Psoas muscle (tissue), 8 donors: ENCODE measurements around the gene OR4N2. TPM values are rescaled to one million over a fixed set of nuclear protein-coding genes. Genes with fewer than 3 reads are reported as not detected.
"Not testable (repeated sequence)": the region's sequence is repeated elsewhere in the genome, so short reads cannot be mapped to it uniquely, and the experiment has no call there.

ENCODE experiments used
- ATAC-seq, 4 donors: fragments of 200-7000 bp; cut with Tn5 transposase; one replicate each; pipeline ENCODE4 v1.9.1; 2020; ENCODE audit warnings: moderate library complexity in 3 of 4, mild to moderate bottlenecking in 2 of 4
- DNase-seq, 2 donors: peaks; one replicate each; pipeline ENCODE4 v3.0.0-alpha.2; 2020
- H3K27ac ChIP-seq: fragments of 200-600 bp; one replicate; pipeline ENCODE4 v1.8.0; 2022
- H3K27me3 ChIP-seq, 3 donors: fragments of 200-600 bp in 1 of 3; one replicate each; pipeline versions ENCODE4 v1.6.1 to v1.8.0; 2013 to 2022; ENCODE audit warnings: low read length in 2 of 3, mild to moderate bottlenecking in 2 of 3, moderate library complexity in 1 of 3; ENCODE audit not compliant: insufficient read depth in 3 of 3
- H3K36me3 ChIP-seq, 2 donors: fragments of 200-600 bp in 1 of 2; one replicate each; pipeline versions ENCODE4 v1.6.1 to v1.8.0; 2013 to 2022; ENCODE audit warnings: low read depth in 1 of 2, mild to moderate bottlenecking in 1 of 2, moderate library complexity in 1 of 2; ENCODE audit not compliant: insufficient read depth in 1 of 2
- H3K4me1 ChIP-seq: fragments of 200-600 bp; one replicate; pipeline ENCODE4 v1.8.0; 2022
- H3K4me3 ChIP-seq: fragments of 200-600 bp; one replicate; pipeline ENCODE4 v1.8.0; 2022; ENCODE audit warnings: mild to moderate bottlenecking
- H3K9me3 ChIP-seq: fragments of 200-600 bp; one replicate; pipeline ENCODE4 v1.8.0; 2022
- WGBS, 3 donors: extraction: QIAGEN DNeasy Blood & Tissue Kit; methylation state at CpG; one replicate each; pipeline versions ENCODE4 v1.1.6 to v1.1.7; 2013; 5-methylcytosine and 5-hydroxymethylcytosine counted together
- intact Hi-C, 2 donors: fragments of 100-400 bp; cut with DNase I; formaldehyde crosslinking; loops; one replicate each; pipeline versions ENCODE4 v1.11.0 to v1.14.2; 2022
- polyA plus RNA-seq, 3 donors: library from polyadenylated mRNA; stranded (reverse); fragments of 200-250 nt; gene quantifications; one replicate each; pipeline ENCODE4 v1.2.3, GENCODE V29; 2013
- total RNA-seq, 4 donors: library from RNA; stranded (reverse); fragmentation: NEBNext Ultra II Directional in 2 of 4; extraction: Animal tissue kit (Norgen Biotek cat#: 25700) in 2 of 4; gene quantifications; one replicate each; pipeline versions ENCODE4 v1.2.1 to v1.2.4, GENCODE V29; 2021 to 2023
- TF ChIP-seq, protein P1 (sequence below): fragments of 200-600 bp; IDR thresholded peaks from one replicate; pipeline ENCODE4 v1.8.0; 2022; ENCODE audit warnings: antibody characterized with exemption
- donor health status: healthy with polysubstance abuse.
- donor health status: DM: no; HTN: no; CAD: no; lungs with moderate emphysema.
- donor health status: Bipolar disorder and iron deficiency.
- donor health status: healthy.
- donor health status: DM: yes; HTN: yes; CAD: no.
- donor health status: DM: no; HTN: no; CAD: no.
- donor health status: DM: no; HTN: no; CAD: no.
- donor health status: DM: yes; HTN: yes; CAD: no.

The OR4N2 gene
- total and polyA plus RNA-seq, 7 donors = not detected

DNA sequence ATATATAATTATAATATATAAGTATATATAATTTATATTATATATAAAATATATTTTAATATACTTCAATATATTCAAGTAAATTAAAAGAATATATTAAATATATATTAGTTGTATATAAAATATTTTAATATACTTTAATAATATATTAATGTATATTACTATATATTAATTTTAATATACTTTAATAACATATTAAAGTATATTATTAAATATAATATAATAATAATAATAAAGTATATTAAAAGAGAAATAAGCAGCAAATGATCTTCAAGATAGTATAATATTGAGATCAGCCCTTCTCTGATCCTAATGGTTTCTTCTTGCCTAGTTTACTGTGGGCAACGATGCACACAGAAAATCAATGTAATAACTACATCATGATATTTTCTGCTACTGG lies 28.0 kb upstream of the OR4N2 start:
- DNase-seq (no peak), ATAC-seq (no peak)
- H3K27ac ChIP-seq = no peak overlapping the region
- no peaks in the 10 kb centered on the region for H3K36me3 ChIP-seq
- WGBS, 3 donors = 58 to 71% (median 68%) methylated on average over 1 of the region's 1 CpG
- intact Hi-C loops = no loop called here
- H3K9me3 ChIP-seq = no peaks in the 10 kb centered on the region
- H3K27me3 ChIP-seq = no peaks in the 10 kb centered on the region
- TF ChIP-seq, protein P1, sequence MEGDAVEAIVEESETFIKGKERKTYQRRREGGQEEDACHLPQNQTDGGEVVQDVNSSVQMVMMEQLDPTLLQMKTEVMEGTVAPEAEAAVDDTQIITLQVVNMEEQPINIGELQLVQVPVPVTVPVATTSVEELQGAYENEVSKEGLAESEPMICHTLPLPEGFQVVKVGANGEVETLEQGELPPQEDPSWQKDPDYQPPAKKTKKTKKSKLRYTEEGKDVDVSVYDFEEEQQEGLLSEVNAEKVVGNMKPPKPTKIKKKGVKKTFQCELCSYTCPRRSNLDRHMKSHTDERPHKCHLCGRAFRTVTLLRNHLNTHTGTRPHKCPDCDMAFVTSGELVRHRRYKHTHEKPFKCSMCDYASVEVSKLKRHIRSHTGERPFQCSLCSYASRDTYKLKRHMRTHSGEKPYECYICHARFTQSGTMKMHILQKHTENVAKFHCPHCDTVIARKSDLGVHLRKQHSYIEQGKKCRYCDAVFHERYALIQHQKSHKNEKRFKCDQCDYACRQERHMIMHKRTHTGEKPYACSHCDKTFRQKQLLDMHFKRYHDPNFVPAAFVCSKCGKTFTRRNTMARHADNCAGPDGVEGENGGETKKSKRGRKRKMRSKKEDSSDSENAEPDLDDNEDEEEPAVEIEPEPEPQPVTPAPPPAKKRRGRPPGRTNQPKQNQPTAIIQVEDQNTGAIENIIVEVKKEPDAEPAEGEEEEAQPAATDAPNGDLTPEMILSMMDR = no peak
- H3K4me3 ChIP-seq = no peak overlapping the region
- H3K4me1 ChIP-seq = no peaks in the 10 kb centered on the region

DNA sequence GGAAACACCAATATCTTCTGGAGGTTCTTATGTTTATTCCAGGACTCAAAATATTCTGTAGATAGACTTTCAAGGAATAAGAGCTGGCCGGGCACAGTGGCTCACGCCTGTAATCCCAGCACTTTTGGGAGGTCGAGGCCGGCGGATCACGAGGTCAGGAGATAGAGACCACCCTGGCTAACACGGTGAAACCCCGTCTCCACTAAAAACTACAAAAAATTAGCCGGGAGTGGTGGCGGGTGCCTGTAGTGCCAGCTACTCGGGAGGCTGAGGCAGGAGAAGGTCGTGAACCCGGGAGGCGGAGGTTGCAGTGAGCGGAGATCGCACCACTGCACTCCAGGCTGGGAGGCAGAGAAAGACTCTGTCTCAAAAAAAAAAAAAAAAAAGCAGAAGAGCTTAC lies 17.7 kb upstream of the OR4N2 start:
- not testable (repeated sequence) for H3K27ac ChIP-seq, H3K27me3 ChIP-seq, DNase-seq, ATAC-seq, H3K9me3 ChIP-seq, H3K4me1 ChIP-seq, H3K36me3 ChIP-seq, H3K4me3 ChIP-seq
- intact Hi-C loops = loop anchor here in 1 of 2 donors (2.0 kb wide), 1 partner anchor 47 kb away; no protein-coding TSS in a partner anchor
- WGBS, 3 donors = 80 to 85% (median 81%) methylated on average over 16 of the region's 16 CpGs

DNA sequence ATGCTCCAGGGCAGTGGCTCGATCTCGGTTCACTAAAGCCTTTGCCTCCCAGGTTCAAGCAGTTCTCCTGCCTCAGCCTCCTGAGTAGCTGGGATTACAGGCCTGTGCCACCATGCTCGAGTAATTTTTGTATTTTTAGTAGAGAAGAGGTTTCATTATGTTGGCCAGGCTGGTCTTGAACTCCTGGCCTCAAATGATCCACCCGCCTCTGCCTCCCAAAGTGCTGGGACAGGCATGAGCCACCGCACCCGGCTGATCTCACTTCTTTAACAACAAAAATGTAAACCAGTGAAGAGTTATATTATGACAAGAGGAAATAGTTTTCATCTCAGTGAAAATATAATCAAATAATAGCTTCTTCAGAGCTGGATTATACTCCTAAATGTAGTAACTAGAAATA lies 16.3 kb upstream of the OR4N2 start:
- intact Hi-C loops, H3K36me3 ChIP-seq, H3K27ac ChIP-seq, ATAC-seq, H3K9me3 ChIP-seq, DNase-seq, H3K4me1 ChIP-seq, H3K27me3 ChIP-seq, H3K4me3 ChIP-seq: not testable (repeated sequence)
- WGBS, 3 donors = 69 to 74% (median 71%) methylated on average over 6 of the region's 6 CpGs

DNA sequence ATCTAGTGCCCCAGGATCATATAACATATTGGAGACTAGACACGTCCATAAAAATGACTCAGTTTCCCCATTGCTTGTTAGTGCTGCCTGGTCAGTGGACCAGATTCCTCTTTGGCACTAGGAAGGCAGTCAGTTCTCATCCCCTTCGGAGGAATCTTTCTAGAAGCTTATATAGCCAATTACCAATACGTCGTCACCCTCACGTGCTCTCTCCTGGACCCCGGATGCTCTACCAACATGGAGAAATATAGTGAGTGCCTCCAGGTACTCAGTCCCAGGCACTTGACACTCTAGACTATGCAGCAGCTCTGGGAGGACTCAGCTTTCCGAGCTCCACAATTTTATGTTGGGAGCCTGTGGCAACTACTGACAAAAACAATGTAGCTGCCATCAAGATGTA lies 15.4 kb upstream of the OR4N2 start:
- H3K4me1 ChIP-seq, H3K36me3 ChIP-seq, ATAC-seq, H3K27me3 ChIP-seq, H3K4me3 ChIP-seq, intact Hi-C loops, H3K9me3 ChIP-seq, DNase-seq, H3K27ac ChIP-seq: not testable (repeated sequence)
- WGBS, 3 donors = 59 to 68% (median 61%) methylated on average over 7 of the region's 7 CpGs

DNA sequence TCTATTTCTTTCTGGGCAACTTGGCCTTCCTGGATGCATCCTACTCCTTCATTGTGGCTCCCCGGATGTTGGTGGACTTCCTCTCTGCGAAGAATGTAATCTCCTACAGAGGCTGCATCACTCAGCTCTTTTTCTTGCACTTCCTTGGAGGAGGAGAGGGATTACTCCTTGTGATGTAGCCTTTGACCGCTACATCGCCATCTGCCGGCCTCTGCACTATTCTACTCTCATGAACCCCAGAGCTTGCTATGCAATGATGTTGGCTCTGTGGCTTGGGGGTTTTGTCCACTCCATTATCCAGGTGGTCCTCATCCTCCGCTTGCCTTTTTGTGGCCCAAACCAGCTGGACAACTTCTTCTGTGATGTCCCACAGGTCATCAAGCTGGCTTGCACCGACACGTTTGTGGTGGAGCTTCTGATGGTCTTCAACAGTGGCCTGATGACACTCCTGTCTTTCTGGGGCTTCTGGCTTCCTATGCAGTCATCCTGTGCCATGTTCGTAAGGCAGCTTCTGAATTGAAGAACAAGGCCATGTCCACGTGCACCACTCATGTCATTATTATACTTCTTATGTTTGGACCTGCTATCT lies 7.0 kb upstream of the OR4N2 start:
- H3K4me3 ChIP-seq, H3K36me3 ChIP-seq, H3K4me1 ChIP-seq, H3K27me3 ChIP-seq, ATAC-seq, H3K27ac ChIP-seq, intact Hi-C loops, H3K9me3 ChIP-seq: not testable (repeated sequence)
- 68 to 72% (median 72%) methylated on average over 10 of the region's 10 CpGs for WGBS, 3 donors
- DNase-seq = peak in 1 of 2 donors; percentile 23

DNA sequence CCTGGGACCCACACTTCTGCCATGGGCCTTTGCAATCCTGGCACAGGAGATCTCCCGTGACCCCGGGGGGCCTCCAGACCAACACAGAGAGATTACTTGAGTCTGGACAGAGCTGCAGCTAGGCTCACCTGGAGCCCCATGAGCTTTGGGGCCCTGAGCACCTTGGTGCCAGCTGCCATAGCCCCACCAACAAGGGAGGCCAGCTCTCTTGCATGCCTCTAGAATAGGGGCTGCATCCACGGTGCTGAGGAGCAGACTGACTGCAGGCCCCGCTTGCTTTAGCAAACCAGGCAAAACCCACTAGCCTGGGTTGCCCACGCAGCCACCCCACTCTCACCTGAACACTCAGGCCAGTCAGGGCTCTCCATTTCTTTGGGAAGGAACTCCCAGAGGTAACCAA lies 3.7 kb upstream of the OR4N2 start:
- intact Hi-C loops = no loop called here
- Histone ChIP-seq H3K27me3 (no peaks in the 10 kb centered on the region), H3K36me3 (no peaks in the 10 kb centered on the region), H3K4me1 (no peaks in the 10 kb centered on the region), H3K9me3 (no peaks in the 10 kb centered on the region), H3K4me3 (no peak overlapping the region), H3K27ac (no peak overlapping the region)
- WGBS, 3 donors = 81 to 87% (median 82%) methylated on average over 5 of the region's 5 CpGs
- TF ChIP-seq, protein P1 = no peak
- DNase-seq (peak in 1 of 2 donors; percentile 40), ATAC-seq (peak in 1 of 4 donors; percentile 11)
